ENCODE results near the gene MAMSTR. TPM values are rescaled to one million over a fixed set of nuclear protein-coding genes. Genes with fewer than 3 reads are reported as not detected.

The MAMSTR gene
- total and polyA plus RNA-seq, 12 donors = 1.9 to 7.5 (median 3.4) TPM

DNA sequence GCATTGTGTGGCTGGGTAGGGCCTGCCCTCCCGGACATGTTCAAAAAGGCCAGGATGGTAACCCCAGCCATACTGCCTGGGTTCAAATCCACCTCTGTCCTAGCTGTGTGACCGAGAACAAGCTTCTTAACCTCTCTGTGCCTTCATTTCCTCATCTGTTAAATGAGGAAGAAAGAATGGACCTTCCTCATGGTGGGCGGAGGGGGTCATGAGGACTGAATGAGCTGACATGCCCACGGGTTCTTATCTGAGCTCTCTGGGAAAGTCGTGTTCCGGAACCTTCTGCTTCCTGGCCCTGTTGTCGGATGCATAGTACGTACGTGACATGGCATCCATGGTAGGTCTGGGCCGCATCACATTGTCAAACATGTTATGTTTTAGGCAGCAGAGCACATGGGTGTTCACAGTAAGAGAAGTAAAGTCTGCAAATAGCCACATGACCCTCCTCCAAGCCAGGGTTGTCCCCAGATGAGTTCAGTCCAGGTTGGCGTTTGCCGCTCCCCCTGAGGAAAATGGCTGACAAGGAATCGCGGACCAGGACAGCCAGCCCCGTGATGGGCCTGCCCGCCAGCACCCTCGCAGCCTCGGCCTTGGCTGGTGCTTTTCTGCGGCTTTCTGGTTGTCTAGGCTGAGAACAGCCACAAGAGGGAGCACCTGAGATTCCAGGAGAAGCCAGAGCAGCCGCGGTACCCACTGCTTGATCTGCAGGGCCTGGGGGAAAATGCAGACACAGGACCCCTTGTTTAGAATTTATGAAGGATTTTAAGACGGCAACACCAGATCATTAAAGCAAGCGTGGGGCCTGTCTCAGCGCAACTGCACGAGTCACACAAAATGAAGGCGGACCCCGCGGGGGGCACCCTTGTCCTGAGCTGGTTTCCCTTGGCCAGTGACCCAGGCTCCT, 44.4 kb downstream of the MAMSTR start:
- H3K36me3 ChIP-seq = no peaks in the 10 kb centered on the region
- peak overlapping the region in 1 of 10 donors; percentile 10 for H3K4me3 ChIP-seq
- H3K27me3 ChIP-seq = peaks cover 0 to 5% (median 0%) of the 10 kb centered on the region in 7 donors
- intact Hi-C loops (cut with DNase I) = loop anchor here (2.0 to 10.0 kb wide), 8 partner anchors 28 to 170 kb away; partner anchors contain the start of genes CA11 (in 1 of the 10) and HSD17B14 (in 1 of the 10)
- 34 to 37% methylated on average over 28 of the region's 28 CpGs for WGBS, 2 donors
- TF ChIP-seq, protein P1, sequence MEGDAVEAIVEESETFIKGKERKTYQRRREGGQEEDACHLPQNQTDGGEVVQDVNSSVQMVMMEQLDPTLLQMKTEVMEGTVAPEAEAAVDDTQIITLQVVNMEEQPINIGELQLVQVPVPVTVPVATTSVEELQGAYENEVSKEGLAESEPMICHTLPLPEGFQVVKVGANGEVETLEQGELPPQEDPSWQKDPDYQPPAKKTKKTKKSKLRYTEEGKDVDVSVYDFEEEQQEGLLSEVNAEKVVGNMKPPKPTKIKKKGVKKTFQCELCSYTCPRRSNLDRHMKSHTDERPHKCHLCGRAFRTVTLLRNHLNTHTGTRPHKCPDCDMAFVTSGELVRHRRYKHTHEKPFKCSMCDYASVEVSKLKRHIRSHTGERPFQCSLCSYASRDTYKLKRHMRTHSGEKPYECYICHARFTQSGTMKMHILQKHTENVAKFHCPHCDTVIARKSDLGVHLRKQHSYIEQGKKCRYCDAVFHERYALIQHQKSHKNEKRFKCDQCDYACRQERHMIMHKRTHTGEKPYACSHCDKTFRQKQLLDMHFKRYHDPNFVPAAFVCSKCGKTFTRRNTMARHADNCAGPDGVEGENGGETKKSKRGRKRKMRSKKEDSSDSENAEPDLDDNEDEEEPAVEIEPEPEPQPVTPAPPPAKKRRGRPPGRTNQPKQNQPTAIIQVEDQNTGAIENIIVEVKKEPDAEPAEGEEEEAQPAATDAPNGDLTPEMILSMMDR (IDR thresholded peaks at IDR 0.05) = peak; percentile 79 to 91 (median 87)
- DNase-seq (peak; percentile 73 to 87), ATAC-seq (peak; percentile 71 to 90 (median 86))
- H3K27ac ChIP-seq = peak overlapping the region in 1 of 10 donors; percentile 7
- no peaks in the 10 kb centered on the region for H3K9me3 ChIP-seq
- H3K4me1 ChIP-seq = peaks cover 0 to 10% (median 9%) of the 10 kb centered on the region in 9 donors

DNA sequence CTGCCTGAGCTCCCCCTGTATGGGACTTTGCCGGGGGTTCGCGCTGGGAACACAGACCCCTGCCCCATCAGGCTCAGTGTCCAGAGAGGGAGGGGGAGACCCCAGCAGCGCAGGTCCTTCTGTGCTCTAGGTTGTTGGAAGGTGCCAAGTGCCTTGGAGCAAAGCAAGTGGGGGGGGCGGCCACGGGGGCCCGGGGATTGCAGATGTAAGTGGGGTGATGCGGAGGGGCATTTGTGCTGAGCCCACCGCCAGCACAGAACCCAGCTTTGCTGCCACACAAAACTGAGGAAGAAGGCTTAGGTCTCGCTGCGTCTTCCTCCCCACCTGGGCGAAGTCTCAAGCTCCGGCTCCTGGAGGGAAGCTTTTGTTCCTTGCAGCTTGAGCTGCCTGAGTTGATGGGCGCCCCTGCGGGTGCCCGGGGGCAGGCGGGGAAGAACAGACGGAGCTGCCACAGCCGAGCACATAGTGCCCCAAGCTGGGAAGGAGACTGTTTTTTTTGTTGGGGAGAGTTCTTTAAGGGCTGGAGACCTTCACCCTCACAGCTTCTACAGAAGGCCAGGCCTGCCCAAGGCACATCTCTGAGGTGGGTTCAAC, 45.2 kb downstream of the MAMSTR start:
- DNase-seq (no peak), ATAC-seq (peak in 1 of 8 donors; percentile 14)
- H3K9me3 ChIP-seq = no peaks in the 10 kb centered on the region
- WGBS, 2 donors = 86 to 90% methylated on average over 18 to 19 of the region's 19 CpGs
- TF ChIP-seq, protein P1 (IDR thresholded peaks at IDR 0.05) = no peak
- H3K4me1 ChIP-seq = peaks cover 0 to 10% (median 9%) of the 10 kb centered on the region in 9 donors
- no peak overlapping the region for H3K27ac ChIP-seq
- H3K27me3 ChIP-seq = peaks cover 0 to 5% (median 0%) of the 10 kb centered on the region in 7 donors
- no peaks in the 10 kb centered on the region for H3K36me3 ChIP-seq
- intact Hi-C loops (cut with DNase I) = loop anchor here in 8 of 10 donors (2.0 to 10.0 kb wide), 6 partner anchors 28 to 170 kb away; partner anchors contain the start of genes CA11 (in 1 of the 8) and HSD17B14 (in 1 of the 8)
- no peak overlapping the region for H3K4me3 ChIP-seq

GRCh38 chr19:48673436-48674100, 46.0 kb downstream of the MAMSTR start:
- TF ChIP-seq, protein P1 (IDR thresholded peaks at IDR 0.05) = no peak
- Histone ChIP-seq H3K27ac (no peak overlapping the region), H3K4me3 (no peak overlapping the region), H3K36me3 (no peaks in the 10 kb centered on the region), H3K9me3 (no peaks in the 10 kb centered on the region), H3K27me3 (peaks cover 0 to 5% (median 0%) of the 10 kb centered on the region in 7 donors), H3K4me1 (peaks cover 0 to 10% (median 9%) of the 10 kb centered on the region in 9 donors)
- 79 to 82% methylated on average over 25 of the region's 25 CpGs for WGBS, 2 donors
- ATAC-seq = no peak
- intact Hi-C loops (cut with DNase I) = loop anchor here in 8 of 10 donors (2.0 to 10.0 kb wide), 6 partner anchors 27 to 171 kb away; partner anchors contain the start of genes CA11 (in 1 of the 8) and HSD17B14 (in 1 of the 8)
- no peak for DNase-seq

All from heart right ventricle (tissue), 16 donors.